ENCODE data around the gene BAHCC1. TPM values are rescaled to one million over a fixed set of nuclear protein-coding genes. Genes with fewer than 3 reads are reported as not detected.

The BAHCC1 gene
- total RNA-seq, 6 donors from 2014 or later = 8.2 to 81.7 (median 21.0) TPM

DNA sequence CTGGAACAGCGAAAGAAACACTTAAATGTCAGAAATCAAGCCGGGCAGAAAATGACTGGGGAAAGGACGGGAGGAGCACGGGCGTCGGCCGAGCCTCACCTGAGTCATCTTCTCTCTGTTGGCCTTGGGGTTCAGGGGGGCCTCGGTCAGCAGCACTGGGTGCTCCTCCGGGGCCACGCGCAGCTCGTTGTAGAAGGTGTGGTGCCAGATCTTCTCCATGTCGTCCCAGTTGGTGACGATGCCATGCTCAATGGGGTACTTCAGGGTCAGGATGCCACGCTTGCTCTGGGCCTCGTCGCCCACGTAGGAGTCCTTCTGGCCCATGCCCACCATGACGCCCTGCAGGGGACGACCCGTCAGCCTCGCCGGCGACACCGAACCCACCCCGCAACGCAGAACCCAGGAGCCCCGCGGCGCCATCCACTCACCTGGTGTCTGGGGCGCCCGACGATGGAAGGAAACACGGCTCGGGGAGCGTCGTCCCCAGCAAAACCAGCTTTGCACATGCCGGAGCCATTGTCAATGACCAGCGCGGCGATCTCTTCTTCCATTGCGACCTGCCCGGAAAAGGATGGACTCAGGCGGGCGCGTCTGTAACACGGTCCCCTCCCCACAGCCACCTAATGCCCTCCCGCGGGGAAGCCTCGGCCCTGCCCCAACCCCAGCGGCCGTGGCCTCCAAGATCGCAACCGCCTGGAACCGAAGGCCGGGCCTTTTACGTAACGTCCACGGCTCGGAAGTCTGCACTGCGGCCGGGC is 116.7 kb downstream of the BAHCC1 start:
- no peaks in the 10 kb centered on the region for H3K27me3 ChIP-seq
- peaks cover 32 to 65% (median 49%) of the 10 kb centered on the region in 4 donors for H3K4me1 ChIP-seq
- ATAC-seq (ENCODE audit: low FRiP score in 2 of 2) (no peak), DNase-seq (peak in 1 of 2 donors; percentile 85)
- H3K27ac ChIP-seq = peak overlapping the region; percentile 92 to 100 (median 98)
- H3K36me3 ChIP-seq = peaks cover 8 to 41% (median 24%) of the 10 kb centered on the region in 4 donors
- peak overlapping the region; percentile 69 to 92 (median 82) for H3K4me3 ChIP-seq
- no peaks in the 10 kb centered on the region for H3K9me3 ChIP-seq
- TF ChIP-seq, protein P1, sequence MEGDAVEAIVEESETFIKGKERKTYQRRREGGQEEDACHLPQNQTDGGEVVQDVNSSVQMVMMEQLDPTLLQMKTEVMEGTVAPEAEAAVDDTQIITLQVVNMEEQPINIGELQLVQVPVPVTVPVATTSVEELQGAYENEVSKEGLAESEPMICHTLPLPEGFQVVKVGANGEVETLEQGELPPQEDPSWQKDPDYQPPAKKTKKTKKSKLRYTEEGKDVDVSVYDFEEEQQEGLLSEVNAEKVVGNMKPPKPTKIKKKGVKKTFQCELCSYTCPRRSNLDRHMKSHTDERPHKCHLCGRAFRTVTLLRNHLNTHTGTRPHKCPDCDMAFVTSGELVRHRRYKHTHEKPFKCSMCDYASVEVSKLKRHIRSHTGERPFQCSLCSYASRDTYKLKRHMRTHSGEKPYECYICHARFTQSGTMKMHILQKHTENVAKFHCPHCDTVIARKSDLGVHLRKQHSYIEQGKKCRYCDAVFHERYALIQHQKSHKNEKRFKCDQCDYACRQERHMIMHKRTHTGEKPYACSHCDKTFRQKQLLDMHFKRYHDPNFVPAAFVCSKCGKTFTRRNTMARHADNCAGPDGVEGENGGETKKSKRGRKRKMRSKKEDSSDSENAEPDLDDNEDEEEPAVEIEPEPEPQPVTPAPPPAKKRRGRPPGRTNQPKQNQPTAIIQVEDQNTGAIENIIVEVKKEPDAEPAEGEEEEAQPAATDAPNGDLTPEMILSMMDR (IDR thresholded peaks at IDR 0.05) = no peak
- no peak for TF ChIP-seq EP300 (IDR thresholded peaks at IDR 0.05)
- TF ChIP-seq POLR2AphosphoS5 (IDR thresholded peaks at IDR 0.05) = no peak
- TF ChIP-seq POLR2A (IDR thresholded peaks at IDR 0.05) = no peak
- WGBS, 2 donors = 0 to 3% methylated on average over 7 to 26 of the region's 62 CpGs

DNA sequence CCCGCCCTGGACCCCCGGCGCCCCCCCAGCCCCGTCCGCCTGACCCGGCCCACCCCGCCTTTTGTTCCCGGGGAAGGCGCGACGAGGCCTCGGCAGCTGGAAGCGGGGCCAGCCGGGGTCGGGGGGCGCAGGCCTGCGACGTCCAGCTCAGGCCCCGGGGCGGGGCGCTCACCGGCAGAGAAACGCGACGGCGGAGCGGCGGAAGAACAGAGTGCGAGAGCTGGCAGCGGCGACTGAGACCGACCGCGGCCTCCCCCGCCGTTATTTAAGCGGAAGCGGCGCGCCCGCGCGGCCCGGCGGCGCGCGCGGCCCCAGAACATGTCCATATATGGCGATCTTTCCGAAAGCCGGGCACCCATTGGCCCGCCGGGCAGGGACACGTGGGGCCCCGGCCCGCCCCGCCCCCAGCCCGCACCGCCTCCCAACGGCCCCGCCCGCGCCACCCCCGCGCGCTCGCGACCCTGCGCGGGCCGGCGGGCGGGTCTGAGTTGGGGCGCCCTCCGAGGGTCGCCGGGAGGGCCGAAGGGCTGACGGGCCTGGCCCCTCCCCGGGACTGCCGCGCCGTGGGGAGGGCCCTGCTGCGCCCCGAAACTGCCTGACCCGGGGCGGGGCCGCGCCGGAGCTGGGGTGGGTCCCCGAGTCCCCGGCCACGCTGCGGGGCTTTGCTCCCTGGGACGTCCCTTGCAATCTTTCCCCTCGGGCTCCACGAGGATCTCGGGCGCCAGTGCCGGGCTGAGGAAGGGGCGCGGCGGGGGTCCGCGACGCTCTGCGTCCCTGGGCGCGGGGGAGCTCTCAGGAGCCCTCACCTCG is 117.5 kb downstream of the BAHCC1 start, which contains the start of gene ACTG1:
ACTG1 (minus strand) TSS at position 238 of the 810 bp plus-strand sequence. CDS start 445 bp downstream, outside the sequence.
- no peaks in the 10 kb centered on the region for H3K27me3 ChIP-seq
- ATAC-seq (ENCODE audit: low FRiP score in 2 of 2) (peak; percentile 81 to 83), DNase-seq (peak; percentile 86 to 99)
- peaks cover 35 to 73% (median 55%) of the 10 kb centered on the region in 4 donors for H3K4me1 ChIP-seq
- H3K36me3 ChIP-seq = peaks cover 8 to 41% (median 24%) of the 10 kb centered on the region in 4 donors
- no peaks in the 10 kb centered on the region for H3K9me3 ChIP-seq
- WGBS, 2 donors = 0 to 1% methylated on average over 4 to 19 of the region's 111 CpGs
- peak within 1 kb of the TSS; percentile 69 to 92 (median 83) for H3K4me3 ChIP-seq
- peak within 1 kb of the TSS; percentile 98 to 100 (median 99) for H3K27ac ChIP-seq
- TF ChIP-seq, protein P1 (IDR thresholded peaks at IDR 0.05) = no peak
- TF ChIP-seq POLR2A (IDR thresholded peaks at IDR 0.05) = peak; percentile 64 to 98 (median 92)
- no peak for TF ChIP-seq EP300 (IDR thresholded peaks at IDR 0.05)
- TF ChIP-seq POLR2AphosphoS5 (IDR thresholded peaks at IDR 0.05) = peak; percentile 95 to 99

DNA sequence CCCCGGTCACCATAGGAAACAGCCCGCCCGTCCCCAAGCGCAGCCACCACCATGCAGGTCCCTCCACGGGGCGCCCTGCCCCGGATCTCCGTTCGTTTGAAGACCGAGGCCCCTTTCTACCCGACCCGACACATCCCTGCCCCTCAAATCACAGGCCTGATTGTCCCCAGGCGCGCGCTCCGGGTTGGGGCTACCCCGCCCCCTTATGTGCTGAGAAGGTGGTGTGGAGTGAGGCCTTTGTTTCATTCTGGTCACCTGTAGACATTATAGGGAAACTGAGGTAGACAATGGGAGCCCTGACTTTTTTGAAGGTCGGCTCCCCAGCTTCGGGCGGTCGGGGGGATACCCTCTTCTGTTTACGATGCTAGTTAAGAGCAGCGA is 118.1 kb downstream of the BAHCC1 start:
- WGBS, 2 donors = 0% methylated on average over 1 to 20 of the region's 23 CpGs
- Histone ChIP-seq H3K9me3 (no peaks in the 10 kb centered on the region), H3K36me3 (peaks cover 8 to 38% (median 24%) of the 10 kb centered on the region in 4 donors), H3K4me1 (peaks cover 41 to 79% (median 61%) of the 10 kb centered on the region in 4 donors), H3K27me3 (no peaks in the 10 kb centered on the region), H3K27ac (peak overlapping the region; percentile 98 to 100 (median 99)), H3K4me3 (peak overlapping the region; percentile 69 to 92 (median 83))
- ATAC-seq (ENCODE audit: low FRiP score in 2 of 2) (peak; percentile 22 to 24), DNase-seq (peak; percentile 64 to 90)
- TF ChIP-seq, protein P1 (IDR thresholded peaks at IDR 0.05) = no peak
- TF ChIP-seq POLR2A (IDR thresholded peaks at IDR 0.05) (no peak), EP300 (IDR thresholded peaks at IDR 0.05) (no peak), POLR2AphosphoS5 (IDR thresholded peaks at IDR 0.05) (no peak)

DNA sequence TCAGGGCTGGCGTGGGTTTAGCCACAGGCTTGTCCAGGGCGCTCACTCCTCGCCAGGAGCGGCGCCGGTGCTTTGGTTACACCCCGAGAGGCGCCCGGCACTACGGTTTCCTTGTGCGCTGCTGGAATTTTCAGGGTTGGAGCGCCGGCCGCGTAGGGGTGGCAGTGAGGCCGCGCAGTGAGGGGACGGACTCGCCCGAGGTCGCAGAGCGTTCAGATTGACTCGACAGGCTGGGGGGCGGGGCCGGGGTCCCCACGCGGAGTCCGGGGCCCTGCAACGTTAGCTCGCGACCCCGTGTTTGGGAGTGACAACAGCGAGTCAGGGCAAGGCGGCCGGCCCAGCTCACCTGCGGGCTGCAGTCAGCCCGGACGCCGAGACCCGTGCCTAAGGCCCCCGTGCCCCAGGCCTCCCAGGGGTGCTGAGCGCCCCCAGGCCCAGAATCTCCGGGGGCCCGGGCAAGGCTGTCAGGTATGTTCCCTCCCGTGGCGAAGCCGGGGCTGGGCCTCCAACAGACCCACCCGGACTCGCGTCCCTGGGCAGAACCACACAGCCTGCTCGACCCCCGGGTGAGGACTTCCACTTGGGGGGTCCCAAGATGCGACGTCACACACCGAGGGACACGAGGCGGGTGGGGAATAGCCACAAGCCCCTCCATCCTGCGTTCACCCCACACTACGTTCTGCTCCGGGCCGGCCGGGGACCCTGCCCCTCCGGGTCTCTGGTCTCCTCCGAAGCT is 118.7 kb downstream of the BAHCC1 start:
- TF ChIP-seq, protein P1 (IDR thresholded peaks at IDR 0.05) = peak in 1 of 6 experiments; percentile 8
- TF ChIP-seq POLR2A (IDR thresholded peaks at IDR 0.05) = peak in 1 of 4 donors; percentile 50
- TF ChIP-seq POLR2AphosphoS5 (IDR thresholded peaks at IDR 0.05) = peak in 1 of 2 donors; percentile 4
- TF ChIP-seq EP300 (IDR thresholded peaks at IDR 0.05) = no peak
- WGBS, 2 donors = 0% methylated on average over 11 to 31 of the region's 64 CpGs
- Histone ChIP-seq H3K4me3 (peak overlapping the region; percentile 69 to 92 (median 83)), H3K9me3 (no peaks in the 10 kb centered on the region), H3K4me1 (peaks cover 42 to 79% (median 61%) of the 10 kb centered on the region in 4 donors), H3K27ac (peak overlapping the region; percentile 98 to 100 (median 99)), H3K36me3 (peaks cover 8 to 33% (median 22%) of the 10 kb centered on the region in 4 donors), H3K27me3 (no peaks in the 10 kb centered on the region)
- peak; percentile 31 to 56 for ATAC-seq (ENCODE audit: low FRiP score in 2 of 2)
- peak; percentile 62 to 92 for DNase-seq
